ENCODE data around the gene ZFR2. TPM values are rescaled to one million over a fixed set of nuclear protein-coding genes. Genes with fewer than 3 reads are reported as not detected.

The ZFR2 gene
- polyA plus RNA-seq, 1 of the 3 experiments (the other 2 are of a cell fraction): 0.44 TPM

- Histone ChIP-seq H2AFZ (ENCODE audit: low read depth) (no peak overlapping the region), H3K9me3 (no peaks in the 10 kb centered on the region), H3K4me3 (ENCODE audit: low read depth in 2 of 2, low read length in 1 of 2) (no peak overlapping the region), H3K27ac (ENCODE audit: low read depth in 2 of 2, low read length in 1 of 2) (no peak overlapping the region), H3K4me2 (no peak overlapping the region), H4K20me1 (ENCODE audit: insufficient read depth) (no peaks in the 10 kb centered on the region), H3K9me2 (no peaks in the 10 kb centered on the region), H3K4me1 (ENCODE audit: control insufficient read depth in 1 of 2, insufficient read depth in 2 of 2, low read depth in 1 of 2, low read length in 1 of 2) (no peaks in the 10 kb centered on the region), H3K9ac (no peak overlapping the region), H3K27me3 (ENCODE audit: insufficient read depth) (no peaks in the 10 kb centered on the region), H3F3A (replicated peaks; ENCODE audit: insufficient read depth) (peaks cover 7% of the 10 kb centered on the region), H3K79me2 (ENCODE audit: insufficient read depth) (no peaks in the 10 kb centered on the region), H3K36me3 (replicated peaks in 1 of 2; ENCODE audit: control insufficient read depth in 1 of 2, insufficient read depth in 2 of 2, low read length in 1 of 2) (no peaks in the 10 kb centered on the region)
- WGBS (ENCODE audit: low lambda C conversion rate): 75% methylated on average over 18 of the region's 38 CpGs
- TF ChIP-seq USF2 (IDR thresholded peaks at IDR 0.05; ENCODE audit: borderline replicate concordance, low read depth, low read length) (no peak), USF1 (IDR thresholded peaks at IDR 0.05; ENCODE audit: borderline replicate concordance, low read depth) (no peak), ZBTB33 (IDR thresholded peaks at IDR 0.05; ENCODE audit: borderline replicate concordance, low read depth) (no peak), RXRA (IDR thresholded peaks at IDR 0.05; ENCODE audit: borderline replicate concordance, low read depth) (no peak), CTCF (IDR thresholded peaks at IDR 0.05) (no peak)
- ChIA-PET CTCF (interaction anchor here (0.8 kb wide), 1 partner anchor 11 kb away, joined by 3 read pairs; no protein-coding TSS in a partner anchor), POLR2A (no interaction called here)
- DNase-seq: no peak
Observed at GRCh38 chr19:3810708-3811355, 58.0 kb downstream of the ZFR2 start.

- CTCF ChIA-PET: no interaction called here
- POLR2A ChIA-PET: no interaction called here
- no peaks in the 10 kb centered on the region for H3K9me3 ChIP-seq
Observed at GRCh38 chr19:3809881-3810707, 58.7 kb downstream of the ZFR2 start.

More at GRCh38 chr19:3809881-3810707, 58.7 kb downstream of the ZFR2 start:
- Histone ChIP-seq H3K4me3 (ENCODE audit: low read depth in 2 of 2, low read length in 1 of 2) (no peak overlapping the region), H3K4me1 (ENCODE audit: control insufficient read depth in 1 of 2, insufficient read depth in 2 of 2, low read depth in 1 of 2, low read length in 1 of 2) (no peaks in the 10 kb centered on the region), H3K27ac (ENCODE audit: low read depth in 2 of 2, low read length in 1 of 2) (no peak overlapping the region), H3K79me2 (ENCODE audit: insufficient read depth) (no peaks in the 10 kb centered on the region), H4K20me1 (ENCODE audit: insufficient read depth) (no peaks in the 10 kb centered on the region), H3K9me2 (no peaks in the 10 kb centered on the region), H3K36me3 (replicated peaks in 1 of 2; ENCODE audit: control insufficient read depth in 1 of 2, insufficient read depth in 2 of 2, low read length in 1 of 2) (no peaks in the 10 kb centered on the region), H3K27me3 (ENCODE audit: insufficient read depth) (no peaks in the 10 kb centered on the region), H3K9ac (no peak overlapping the region), H2AFZ (ENCODE audit: low read depth) (no peak overlapping the region), H3F3A (replicated peaks; ENCODE audit: insufficient read depth) (peaks cover 7% of the 10 kb centered on the region), H3K4me2 (no peak overlapping the region)
- 67% methylated on average over 10 of the region's 26 CpGs for WGBS (ENCODE audit: low lambda C conversion rate)
- TF ChIP-seq JUND (IDR thresholded peaks at IDR 0.05): no peak
- no peak for TF ChIP-seq POLR2AphosphoS5 (IDR thresholded peaks at IDR 0.05; ENCODE audit: low read depth, low read length)
- no peak for TF ChIP-seq NRF1 (IDR thresholded peaks at IDR 0.05; ENCODE audit: low read depth, low read length)
- no peak for TF ChIP-seq GATA2 (CRISPR knock-in tag; IDR thresholded peaks at IDR 0.05)
- no peak for TF ChIP-seq FOXJ3 (CRISPR knock-in tag; IDR thresholded peaks at IDR 0.05)
- no peak for TF ChIP-seq EZH2phosphoT487 (IDR thresholded peaks at IDR 0.05; ENCODE audit: borderline replicate concordance, low read depth)
- no peak for TF ChIP-seq USF2 (IDR thresholded peaks at IDR 0.05; ENCODE audit: borderline replicate concordance, low read depth, low read length)
- TF ChIP-seq FOSL2 (IDR thresholded peaks at IDR 0.05; ENCODE audit: borderline replicate concordance, low read depth): no peak
- TF ChIP-seq ELF1 (IDR thresholded peaks at IDR 0.05): no peak
- TF ChIP-seq RXRA (IDR thresholded peaks at IDR 0.05; ENCODE audit: borderline replicate concordance, low read depth): no peak
- TF ChIP-seq CTCF (IDR thresholded peaks at IDR 0.05): no peak
- TF ChIP-seq RCOR1 (IDR thresholded peaks at IDR 0.05; ENCODE audit: low read length): no peak
- TF ChIP-seq CHD2 (IDR thresholded peaks at IDR 0.05; ENCODE audit: low read length, partially characterized antibody): no peak
- DNase-seq: no peak
